ENCODE data around the gene ZNF770.
"Not testable (repeated sequence)": the region's sequence is repeated elsewhere in the genome, so short reads cannot be mapped to it uniquely, and the experiment has no call there.

The ZNF770 gene

DNA sequence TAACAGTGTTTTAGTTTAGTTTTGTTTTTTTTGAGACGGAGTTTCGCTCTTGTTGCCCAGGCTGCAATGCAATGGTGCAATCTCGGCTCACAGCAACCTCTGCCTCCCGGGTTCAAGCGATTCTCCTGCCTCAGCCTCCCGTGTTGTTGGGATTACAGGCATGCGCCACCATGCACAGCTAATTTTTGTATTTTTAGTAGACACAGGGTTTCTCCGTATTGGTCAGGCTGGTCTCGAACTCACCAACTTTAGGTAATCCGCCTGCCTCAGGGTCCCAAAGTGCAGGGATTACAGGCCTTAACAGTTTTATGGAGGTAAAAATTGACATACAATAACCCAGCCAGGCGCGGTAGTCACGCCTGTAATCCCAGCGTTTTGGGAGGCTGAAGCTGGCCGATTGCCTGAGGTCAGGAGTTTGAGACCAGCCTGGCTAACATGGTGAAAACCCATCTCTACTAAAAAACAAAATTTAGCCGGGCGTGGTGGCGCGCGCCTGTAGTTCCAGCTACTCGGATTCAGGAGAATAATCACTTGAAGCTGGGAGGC, 17.9 kb downstream of the ZNF770 start:
- DNase-seq = not testable (repeated sequence)

DNA sequence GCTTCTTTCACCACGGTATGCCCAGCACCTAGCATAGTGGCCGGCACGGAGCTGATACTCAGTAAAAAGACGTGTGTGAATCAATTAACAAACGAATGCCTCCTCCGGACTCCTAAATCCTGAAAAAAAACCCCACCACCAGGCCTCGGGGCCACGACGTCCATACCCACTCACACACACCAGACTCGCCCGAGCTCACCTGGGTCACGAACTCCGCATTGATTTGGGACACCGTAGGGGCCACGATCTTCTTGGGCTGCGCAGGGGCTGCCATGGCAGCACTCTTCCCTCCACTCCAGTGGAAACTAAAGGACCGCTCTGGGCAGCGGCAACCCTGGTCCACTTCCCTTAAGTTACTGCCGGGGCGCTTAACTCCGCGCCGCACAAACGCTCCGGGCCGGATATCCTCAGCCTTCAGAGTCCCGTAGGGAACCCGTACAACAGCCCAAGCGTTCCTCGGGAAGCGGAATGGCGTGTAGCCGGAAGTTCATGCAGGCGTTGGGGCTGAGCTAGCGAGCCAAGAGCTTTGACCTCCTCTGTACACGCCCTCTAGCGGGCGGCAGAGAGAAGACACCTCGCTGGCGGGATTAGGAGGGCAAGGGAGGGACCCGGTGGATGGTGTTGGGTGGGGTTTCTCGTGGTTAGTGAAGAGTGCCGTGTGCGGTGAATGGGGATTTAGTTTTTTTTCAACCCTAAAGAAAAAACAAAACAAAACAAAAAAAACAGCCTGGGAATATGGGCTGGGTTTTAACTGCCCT, 18.6 kb downstream of the ZNF770 start, which contains the start of gene AQR:
AQR (minus strand) TSS at position 403 of the 758 bp plus-strand sequence; CDS start at position 274, 129 bp downstream.
- peak; percentile 93 for DNase-seq

DNA sequence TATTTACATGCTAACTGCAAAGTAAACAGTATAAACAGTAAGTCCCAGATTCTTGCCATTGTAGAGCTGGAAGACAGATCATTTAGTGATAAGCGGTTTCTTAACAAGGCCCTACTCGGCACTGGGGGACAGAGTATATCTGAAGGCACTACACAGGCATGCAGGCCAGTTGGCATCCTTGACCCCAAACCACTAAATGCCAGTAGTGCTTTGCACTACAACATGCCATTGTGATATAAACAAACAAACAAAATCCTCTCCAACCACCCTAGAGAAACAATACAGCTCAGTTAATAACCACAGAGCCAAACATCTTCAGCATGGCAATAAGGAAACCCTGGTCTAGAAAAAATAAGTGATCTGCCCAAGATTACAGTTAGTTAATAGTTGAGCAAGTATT, 23.8 kb downstream of the ZNF770 start:
- DNase-seq = no peak

DNA sequence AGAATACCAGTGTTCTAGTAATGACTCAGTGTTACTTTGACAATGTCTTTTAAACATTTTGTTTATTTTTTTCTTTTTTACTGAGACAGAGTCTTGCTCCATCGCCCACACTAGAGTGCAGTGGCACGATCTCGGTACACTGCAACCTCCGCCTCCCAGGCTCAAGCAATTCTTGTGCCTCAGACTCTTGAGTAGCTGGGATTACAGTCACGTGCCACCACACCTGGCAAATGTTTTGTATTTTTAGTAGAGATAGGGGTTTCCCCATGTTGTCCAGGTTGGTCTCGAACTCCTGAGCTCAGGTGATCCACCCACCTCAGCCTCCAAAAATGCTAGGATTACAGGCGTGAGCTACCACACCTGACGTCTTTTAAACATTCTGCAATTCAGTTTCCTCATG, 34.2 kb downstream of the ZNF770 start:
- DNase-seq = no peak

DNA sequence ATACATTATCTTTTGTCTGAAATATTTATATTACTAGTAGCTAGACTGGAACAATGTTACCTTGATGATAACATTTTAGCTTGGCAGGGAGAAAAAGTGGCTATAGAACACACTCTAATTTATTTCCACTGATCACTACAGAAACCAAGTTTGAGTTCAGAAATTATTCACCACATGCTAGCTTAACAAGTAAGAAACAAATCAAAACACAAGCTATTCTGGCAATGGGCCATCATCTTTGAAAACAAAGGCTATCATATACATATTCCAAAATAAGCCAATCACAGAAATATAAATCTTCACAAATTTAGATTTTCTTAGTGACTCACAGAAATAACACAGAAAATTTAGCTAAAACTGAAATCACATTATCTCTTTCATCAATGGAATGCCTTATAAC, 35.6 kb downstream of the ZNF770 start:
- DNase-seq = no peak

DNA sequence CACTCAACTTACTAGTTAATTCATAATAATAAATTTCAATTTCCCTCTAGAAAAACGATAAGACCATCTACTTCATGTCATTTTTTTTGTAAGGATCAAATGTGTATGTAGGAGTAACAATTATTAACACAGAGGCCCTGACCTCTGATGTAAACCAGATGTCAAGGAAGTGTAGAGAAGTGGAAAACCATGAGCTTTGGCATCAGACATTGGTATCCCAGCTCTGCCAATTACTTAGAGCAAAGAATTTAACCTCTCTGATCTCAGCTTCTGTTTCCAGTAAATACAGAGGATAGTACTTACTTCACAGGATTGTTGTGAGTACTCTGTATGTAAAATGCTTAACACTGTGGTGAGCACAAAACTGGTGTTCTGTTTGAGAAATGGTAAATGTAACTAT, 36.1 kb downstream of the ZNF770 start:
- no peak for DNase-seq

DNA sequence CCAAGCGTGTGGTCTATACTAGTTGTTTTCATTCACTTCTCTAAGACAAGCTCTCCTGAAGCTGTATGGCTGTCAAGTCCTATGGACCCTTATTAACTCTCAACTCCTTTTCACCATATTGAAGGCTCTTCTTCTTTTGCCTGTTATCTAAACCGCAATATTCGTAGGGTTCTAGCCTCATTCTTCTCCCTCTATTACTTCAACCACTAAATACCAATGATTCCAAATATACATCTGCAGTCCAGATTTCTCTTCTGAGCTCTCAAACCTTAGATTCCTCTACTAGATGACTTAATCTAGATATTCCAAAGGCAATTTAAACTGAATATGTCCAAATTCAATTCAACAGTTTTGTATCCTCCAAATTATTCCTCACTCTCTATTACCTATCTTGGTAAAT, 43.2 kb downstream of the ZNF770 start:
- no peak for DNase-seq

DNA sequence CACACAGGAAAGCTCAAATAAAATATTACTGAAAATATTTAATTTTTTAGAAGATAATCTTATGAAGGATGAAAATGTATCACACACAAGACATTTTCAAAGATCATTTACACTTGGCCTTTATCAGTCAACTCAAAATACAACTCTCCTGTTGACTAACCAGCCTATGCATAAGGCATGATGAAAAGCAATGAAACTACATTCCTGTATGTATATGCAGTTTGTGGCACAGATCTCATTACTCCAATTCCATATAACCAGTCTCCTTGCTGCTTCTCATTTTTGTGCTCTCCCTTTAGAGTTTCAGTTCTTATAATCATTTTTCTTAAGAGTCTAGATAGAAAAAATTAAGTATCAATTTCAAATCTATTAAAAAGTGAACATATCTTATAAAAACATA, 44.4 kb downstream of the ZNF770 start:
- DNase-seq = no peak

DNA sequence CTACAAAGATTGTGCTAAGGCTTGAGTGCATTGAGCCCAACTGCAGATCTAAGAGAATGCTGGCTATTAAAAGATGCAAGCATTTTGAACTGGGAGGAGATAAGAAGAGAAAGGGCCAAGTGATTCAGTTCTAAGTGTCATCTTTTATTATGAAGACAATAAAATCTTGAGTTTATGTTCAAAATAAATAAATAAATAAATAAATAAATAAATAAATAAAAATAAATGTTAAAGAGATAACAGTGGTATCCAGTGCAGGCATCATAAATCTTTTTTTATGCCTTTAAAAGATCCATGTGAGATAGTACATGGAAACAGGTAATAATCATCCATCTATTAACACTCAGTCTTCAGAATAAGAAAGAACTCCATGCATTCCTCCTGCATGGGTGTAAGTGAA, 44.8 kb downstream of the ZNF770 start:
- DNase-seq = not testable (repeated sequence)

DNA sequence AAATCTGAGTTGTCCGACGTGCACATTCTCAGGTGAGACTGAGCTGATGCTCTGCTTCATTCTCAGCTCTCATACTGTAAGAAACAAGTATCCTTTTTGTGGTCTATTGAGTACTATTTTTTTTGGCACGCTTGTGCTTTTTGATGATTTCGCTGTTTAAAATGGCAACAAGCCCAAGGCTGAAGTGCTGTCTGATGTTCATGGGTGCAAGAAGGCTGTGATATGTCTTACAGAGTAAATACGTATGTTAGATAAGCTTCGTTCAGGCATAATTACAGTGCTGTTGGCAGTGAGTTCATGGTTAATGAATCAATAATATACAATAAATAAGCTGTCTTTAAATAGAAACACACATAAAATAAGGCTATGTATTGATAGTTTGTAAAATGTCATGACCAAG, 45.7 kb downstream of the ZNF770 start:
- DNase-seq = no peak

DNA sequence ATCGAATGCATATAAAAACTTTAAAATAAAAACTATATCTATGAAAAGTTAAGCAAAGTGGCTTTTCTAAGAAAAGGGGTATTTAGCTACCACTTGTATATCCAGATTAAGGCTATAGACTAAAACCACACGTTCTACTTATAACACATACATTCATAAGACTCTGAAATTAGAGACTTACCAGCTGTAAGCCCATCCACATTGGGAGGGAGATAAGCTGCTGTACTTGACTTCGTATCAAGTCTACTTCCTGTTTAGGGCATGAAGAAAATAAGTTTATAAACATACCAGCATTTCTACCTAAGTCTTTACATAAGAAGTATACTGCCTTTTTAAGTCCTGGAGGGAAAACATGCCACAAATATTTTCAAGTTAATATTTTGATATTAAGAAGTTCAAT, 46.3 kb downstream of the ZNF770 start:
- no peak for DNase-seq

DNA sequence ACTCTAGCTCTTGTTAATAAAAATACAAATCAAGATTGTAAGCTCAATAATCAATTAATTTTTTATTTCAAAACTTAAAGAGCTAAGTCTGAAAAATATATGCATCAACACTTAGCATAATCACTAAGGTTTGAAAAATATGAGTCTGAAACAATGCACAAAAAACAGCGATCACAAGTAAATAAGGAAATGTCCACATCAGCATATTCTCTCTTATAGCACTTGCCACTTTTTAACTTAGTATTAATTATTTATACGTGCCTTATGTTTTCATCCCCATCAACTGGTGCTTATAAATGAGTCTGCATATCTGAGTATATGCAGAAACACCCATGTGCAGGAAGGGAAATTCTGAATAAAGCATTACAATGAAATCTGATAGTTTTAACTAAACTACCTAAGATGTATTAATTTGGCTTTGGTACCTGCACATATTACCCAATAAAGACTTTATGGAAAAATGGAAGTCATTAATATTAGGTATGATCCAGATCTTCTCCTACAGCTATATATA, 46.8 kb downstream of the ZNF770 start:
- DNase-seq = no peak

DNA sequence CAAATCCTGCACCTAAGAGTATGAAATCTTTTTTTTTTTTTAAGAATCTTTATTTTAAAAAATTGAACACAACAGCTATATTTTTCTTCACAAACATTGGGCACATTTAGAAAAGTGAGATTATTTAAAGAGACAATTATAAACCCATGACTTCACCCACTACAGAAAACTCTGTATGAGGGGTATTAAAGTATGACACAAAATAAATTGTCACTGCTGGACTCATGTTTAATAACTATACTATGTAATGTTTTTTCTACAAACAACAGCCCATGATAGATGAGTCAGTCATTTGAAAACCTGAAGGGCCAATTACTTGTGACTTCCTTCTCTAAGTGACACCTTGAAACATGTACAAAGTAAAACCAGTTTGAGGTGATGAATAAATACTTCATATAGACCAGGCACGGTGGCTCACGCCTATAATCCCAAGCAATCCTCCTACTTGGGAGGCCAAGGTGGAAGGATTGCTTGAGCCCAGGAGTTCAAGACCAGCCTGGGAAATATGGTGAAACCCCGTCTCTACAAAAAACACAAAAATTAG, 54.6 kb downstream of the ZNF770 start:
- no peak for DNase-seq

DNA sequence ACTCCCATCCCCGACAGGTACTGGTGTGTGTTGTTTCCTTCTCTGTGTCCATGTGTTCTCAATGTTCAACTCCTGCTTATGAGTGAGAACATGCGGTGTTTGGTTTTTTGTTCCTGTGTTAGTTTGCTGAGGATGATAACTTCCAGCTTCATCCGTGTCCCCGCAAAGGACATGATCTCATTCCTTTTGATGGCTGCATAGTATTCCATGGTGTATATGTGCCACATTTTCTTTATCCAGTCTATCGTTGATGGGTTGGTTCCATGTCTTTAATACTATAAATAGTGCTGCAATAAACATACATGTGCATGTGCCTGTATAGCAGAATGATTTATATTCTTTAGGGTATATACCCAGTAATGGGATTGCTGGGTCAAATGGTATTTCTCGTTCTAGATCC, 59.7 kb downstream of the ZNF770 start:
- not testable (repeated sequence) for DNase-seq

All from NCI-H1694 treated with DMSO at 0.1 percent for 48 hours (cell line).